Measurements from ENCODE around the gene ITGAV. TPM values are rescaled to one million over a fixed set of nuclear protein-coding genes. Genes with fewer than 3 reads are reported as not detected.

ITGAV gene
- total and polyA plus RNA-seq, 3 donors from 2014 or later = 23.5 to 93.3 (median 62.2) TPM

- Histone ChIP-seq H3K4me3 (no peak overlapping the region), H3K9me3 (no peaks in the 10 kb centered on the region), H3K36me3 (ENCODE audit: low read depth, missing control alignments) (no peaks in the 10 kb centered on the region), H3K27me3 (no peaks in the 10 kb centered on the region), H3K27ac (no peak overlapping the region), H3K4me1 (no peaks in the 10 kb centered on the region)
- intact Hi-C loops (cut with DNase I; ENCODE audit: low total_unique reads) = no loop called here
- no peak for TF ChIP-seq CTCF (IDR thresholded peaks at IDR 0.05)
- TF ChIP-seq POLR2A (IDR thresholded peaks at IDR 0.05) = no peak
- DNase-seq = no peak
- WGBS, 2 donors = 89% methylated on average over 2 of the region's 2 CpGs
Observed at GRCh38 chr2:186611526-186611925, 21.7 kb downstream of the ITGAV start.

GRCh38 chr2:186612026-186612425 lies 22.2 kb downstream of the ITGAV start:
- Histone ChIP-seq H3K36me3 (ENCODE audit: low read depth, missing control alignments) (no peaks in the 10 kb centered on the region), H3K27me3 (no peaks in the 10 kb centered on the region), H3K4me3 (no peak overlapping the region), H3K9me3 (no peaks in the 10 kb centered on the region), H3K4me1 (no peaks in the 10 kb centered on the region), H3K27ac (no peak overlapping the region)
- 84 to 85% methylated on average over 2 of the region's 2 CpGs for WGBS, 2 donors
- intact Hi-C loops (cut with DNase I; ENCODE audit: low total_unique reads) = no loop called here
- DNase-seq = no peak
- TF ChIP-seq POLR2A (IDR thresholded peaks at IDR 0.05) = no peak
- no peak for TF ChIP-seq CTCF (IDR thresholded peaks at IDR 0.05)

GRCh38 chr2:186612555-186613440 lies 22.9 kb downstream of the ITGAV start:
- DNase-seq = no peak
- Histone ChIP-seq H3K4me1 (no peaks in the 10 kb centered on the region), H3K9me3 (no peaks in the 10 kb centered on the region), H3K4me3 (no peak overlapping the region), H3K36me3 (ENCODE audit: low read depth, missing control alignments) (no peaks in the 10 kb centered on the region), H3K27me3 (no peaks in the 10 kb centered on the region), H3K27ac (no peak overlapping the region)
- intact Hi-C loops (cut with DNase I; ENCODE audit: low total_unique reads) = no loop called here
- TF ChIP-seq POLR2A (IDR thresholded peaks at IDR 0.05) (no peak), CTCF (IDR thresholded peaks at IDR 0.05) (no peak)
- WGBS, 2 donors = 60 to 61% methylated on average over 2 of the region's 2 CpGs

GRCh38 chr2:186614373-186614772 lies 24.5 kb downstream of the ITGAV start:
- 70% methylated on average over 2 of the region's 2 CpGs for WGBS, 2 donors
- Histone ChIP-seq H3K36me3 (ENCODE audit: low read depth, missing control alignments) (no peaks in the 10 kb centered on the region), H3K4me3 (no peak overlapping the region), H3K9me3 (no peaks in the 10 kb centered on the region), H3K27ac (no peak overlapping the region), H3K4me1 (no peaks in the 10 kb centered on the region), H3K27me3 (no peaks in the 10 kb centered on the region)
- TF ChIP-seq CTCF (IDR thresholded peaks at IDR 0.05) (no peak), POLR2A (IDR thresholded peaks at IDR 0.05) (no peak)
- no peak for DNase-seq
- intact Hi-C loops (cut with DNase I; ENCODE audit: low total_unique reads) = no loop called here

- no peaks in the 10 kb centered on the region for H3K36me3 ChIP-seq (ENCODE audit: low read depth, missing control alignments)
- intact Hi-C loops (cut with DNase I; ENCODE audit: low total_unique reads) = no loop called here
- 81 to 82% methylated on average over 4 of the region's 4 CpGs for WGBS, 2 donors
- H3K27me3 ChIP-seq = no peaks in the 10 kb centered on the region
- H3K9me3 ChIP-seq = no peaks in the 10 kb centered on the region
- H3K4me1 ChIP-seq = no peaks in the 10 kb centered on the region
- no peak for DNase-seq
- no peak for TF ChIP-seq POLR2A (IDR thresholded peaks at IDR 0.05)
- TF ChIP-seq CTCF (IDR thresholded peaks at IDR 0.05) = no peak
- H3K4me3 ChIP-seq = no peak overlapping the region
- H3K27ac ChIP-seq = no peak overlapping the region
Observed at GRCh38 chr2:186617148-186617547, 27.3 kb downstream of the ITGAV start.
